Bladder microvascular endothelial cell (primary cell): ENCODE results near the gene NDUFS4. TPM values are rescaled to one million over a fixed set of nuclear protein-coding genes. Genes with fewer than 3 reads are reported as not detected.

Experiments
- total RNA-seq: library from RNA; depleted of rRNA; stranded (reverse); fragments of >200 nt; gene quantifications from 2 replicates; pipeline ENCODE4 v1.2.3, GENCODE V29; 2014

NDUFS4 gene
- total RNA-seq, result 65.2 and 85.8 TPM in 2 replicates

DNA sequence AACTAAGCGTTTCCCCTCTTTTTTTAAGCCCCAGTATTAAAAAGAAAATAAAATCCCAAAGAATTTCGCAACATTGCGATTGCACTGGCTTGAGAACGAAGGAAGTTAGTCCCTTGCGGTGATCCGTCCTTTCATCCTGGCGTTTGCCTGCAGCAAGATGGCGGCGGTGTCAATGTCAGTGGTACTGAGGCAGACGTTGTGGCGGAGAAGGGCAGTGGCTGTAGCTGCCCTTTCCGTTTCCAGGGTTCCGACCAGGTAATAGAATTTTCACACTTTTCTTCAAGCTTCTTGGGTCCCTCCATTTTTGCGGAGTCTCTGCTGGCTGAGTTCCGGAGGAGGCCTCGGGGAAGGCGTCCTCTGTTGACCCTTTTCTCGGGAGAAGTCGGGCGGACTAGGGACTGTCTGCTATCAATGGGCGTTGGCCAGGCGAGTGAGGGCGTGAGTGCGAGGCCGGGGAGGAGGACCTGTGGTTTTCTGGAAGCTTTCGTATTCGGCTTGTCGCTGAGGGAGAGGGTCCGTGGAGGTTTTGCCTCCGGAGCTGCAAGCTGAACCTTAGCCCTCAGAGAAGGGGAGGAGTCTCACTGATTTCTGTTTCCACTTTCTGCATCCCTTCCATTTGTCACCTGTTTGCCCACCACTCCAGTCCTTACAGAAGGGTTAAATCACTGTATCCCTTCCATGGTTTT lies at the start of gene NDUFS4:
Gene NDUFS4, plus strand, starts transcription at position 134 of the 686 bp plus-strand sequence. Its CDS starts 24 bp downstream, at position 158.

Other genes with a start within 250 kb of the NDUFS4 start
- 3.2 and 16.4 TPM in 2 replicates for gene FST, start 80.0 kb upstream of the NDUFS4 start, total RNA-seq